ENCODE measurements around the gene NCBP2L.

DNA sequence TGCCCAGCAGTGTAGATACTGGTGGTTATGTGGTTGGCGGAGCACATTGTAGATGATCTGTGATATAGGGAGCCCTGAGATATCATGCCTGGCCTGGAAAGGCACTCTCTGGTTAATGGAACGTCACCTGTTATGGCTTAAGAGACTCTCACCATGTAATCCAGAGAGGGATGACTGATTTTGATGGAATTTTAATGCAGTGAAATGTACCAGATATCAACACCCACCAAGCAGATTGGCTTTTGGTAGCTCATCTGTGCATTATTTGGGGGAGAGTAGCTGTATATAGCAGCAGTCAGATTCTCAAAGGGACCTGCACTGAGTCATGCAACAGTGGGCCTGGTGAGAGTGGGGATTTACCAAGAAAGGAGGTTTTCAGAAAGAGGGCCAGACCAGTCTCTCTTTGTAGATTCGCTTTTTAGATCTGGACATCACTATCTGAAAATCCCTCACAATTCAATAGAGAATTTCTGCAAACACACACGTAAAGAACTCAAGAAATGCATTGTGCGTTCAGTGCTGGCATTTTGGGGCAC lies 19.2 kb upstream of the NCBP2L start:
- TF ChIP-seq POLR2A (IDR thresholded peaks at IDR 0.05) (no peak), CTCF (IDR thresholded peaks at IDR 0.05) (no peak)

Measured in adrenal gland (tissue), 5 donors.